Eye (tissue), 1 donor: Measurements from ENCODE around the gene ZBTB4.

Source experiments
- DNase-seq: peaks from one replicate; pipeline ENCODE4 v3.0.0-alpha.2; 2015

Gene ZBTB4

DNA sequence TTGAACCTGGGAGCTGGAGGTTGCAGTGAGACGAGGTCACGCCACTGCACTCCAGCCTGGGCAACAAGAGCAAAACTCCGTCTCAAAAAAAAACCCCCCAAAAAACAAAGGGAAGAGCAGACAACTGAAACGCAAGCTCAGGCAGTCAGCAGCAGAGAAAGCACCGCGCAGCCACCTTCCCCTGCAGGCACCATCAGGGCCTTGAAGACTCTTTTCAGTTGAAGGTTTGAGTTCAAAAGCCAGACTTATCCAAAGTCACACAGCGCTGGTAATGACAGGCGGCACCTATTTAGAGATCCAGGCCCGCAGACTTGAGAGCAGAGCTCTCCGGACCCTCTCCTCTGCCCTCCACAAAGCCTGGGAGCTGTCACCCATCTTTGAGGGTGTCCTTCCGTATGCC is 11.1 kb downstream of the ZBTB4 start:
- DNase-seq, result no peak

- no peak for DNase-seq
Observed at GRCh38 chr17:7467498-7467897, 11.9 kb downstream of the ZBTB4 start.

DNA sequence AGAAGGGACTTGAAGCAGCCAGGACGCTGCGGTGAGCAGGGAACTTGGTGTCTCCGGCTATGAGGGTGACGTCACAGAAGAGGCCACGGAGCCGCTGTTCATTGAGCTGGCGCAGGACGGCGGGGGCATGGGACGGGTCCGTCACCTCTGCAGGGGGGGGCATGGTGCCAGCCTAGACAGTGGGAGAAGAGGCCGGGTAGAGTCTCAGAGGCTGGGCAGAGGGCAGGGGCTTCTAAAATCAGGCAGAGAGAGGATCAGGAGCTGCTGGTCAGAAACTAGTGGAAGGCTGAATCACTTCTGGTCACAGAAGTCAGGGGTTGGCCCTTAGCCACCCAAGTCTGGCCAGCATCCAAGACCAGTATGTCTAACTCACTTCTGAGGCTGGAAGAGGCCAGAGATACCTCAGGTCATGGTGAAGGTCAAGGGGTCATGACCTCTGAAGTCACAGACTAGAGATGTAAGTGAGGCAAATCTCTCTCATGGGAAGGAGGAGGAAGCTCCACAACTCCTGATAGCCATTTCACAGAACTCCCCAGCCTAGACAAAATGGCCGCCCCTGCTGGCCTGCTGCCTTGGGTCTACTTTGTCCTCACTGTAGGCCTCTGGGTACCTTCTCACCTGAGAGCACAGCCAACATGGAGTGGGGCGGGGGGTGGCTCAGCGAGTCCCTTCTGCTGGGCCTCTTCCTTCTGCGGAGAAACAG is 12.6 kb downstream of the ZBTB4 start:
- no peak for DNase-seq

GRCh38 chr17:7466318-7466638 is 13.2 kb downstream of the ZBTB4 start:
- DNase-seq, result no peak

GRCh38 chr17:7465597-7466275 is 13.7 kb downstream of the ZBTB4 start:
- no peak for DNase-seq

DNA sequence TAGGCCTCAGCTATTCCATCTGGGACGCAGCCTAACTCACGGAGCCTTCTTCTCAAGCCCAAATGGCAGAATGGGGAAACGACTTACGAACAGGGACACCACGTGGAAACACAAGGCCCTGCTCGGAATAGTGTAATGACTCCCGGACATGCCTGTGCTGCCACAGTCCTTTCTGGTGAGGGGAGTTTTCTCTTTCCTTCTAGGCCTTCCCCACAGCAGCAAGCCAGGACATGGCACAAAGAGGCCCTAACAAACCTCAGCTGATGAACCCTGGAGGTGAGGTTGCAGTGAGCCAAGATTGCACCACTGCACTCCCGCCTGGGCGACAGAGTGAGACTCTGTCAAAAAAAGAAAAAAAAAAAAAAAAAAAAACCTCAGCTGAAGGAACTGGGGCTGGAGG is 15.3 kb downstream of the ZBTB4 start:
- DNase-seq, result no peak

GRCh38 chr17:7463372-7463846 is 16.0 kb downstream of the ZBTB4 start:
- DNase-seq, result no peak

DNA sequence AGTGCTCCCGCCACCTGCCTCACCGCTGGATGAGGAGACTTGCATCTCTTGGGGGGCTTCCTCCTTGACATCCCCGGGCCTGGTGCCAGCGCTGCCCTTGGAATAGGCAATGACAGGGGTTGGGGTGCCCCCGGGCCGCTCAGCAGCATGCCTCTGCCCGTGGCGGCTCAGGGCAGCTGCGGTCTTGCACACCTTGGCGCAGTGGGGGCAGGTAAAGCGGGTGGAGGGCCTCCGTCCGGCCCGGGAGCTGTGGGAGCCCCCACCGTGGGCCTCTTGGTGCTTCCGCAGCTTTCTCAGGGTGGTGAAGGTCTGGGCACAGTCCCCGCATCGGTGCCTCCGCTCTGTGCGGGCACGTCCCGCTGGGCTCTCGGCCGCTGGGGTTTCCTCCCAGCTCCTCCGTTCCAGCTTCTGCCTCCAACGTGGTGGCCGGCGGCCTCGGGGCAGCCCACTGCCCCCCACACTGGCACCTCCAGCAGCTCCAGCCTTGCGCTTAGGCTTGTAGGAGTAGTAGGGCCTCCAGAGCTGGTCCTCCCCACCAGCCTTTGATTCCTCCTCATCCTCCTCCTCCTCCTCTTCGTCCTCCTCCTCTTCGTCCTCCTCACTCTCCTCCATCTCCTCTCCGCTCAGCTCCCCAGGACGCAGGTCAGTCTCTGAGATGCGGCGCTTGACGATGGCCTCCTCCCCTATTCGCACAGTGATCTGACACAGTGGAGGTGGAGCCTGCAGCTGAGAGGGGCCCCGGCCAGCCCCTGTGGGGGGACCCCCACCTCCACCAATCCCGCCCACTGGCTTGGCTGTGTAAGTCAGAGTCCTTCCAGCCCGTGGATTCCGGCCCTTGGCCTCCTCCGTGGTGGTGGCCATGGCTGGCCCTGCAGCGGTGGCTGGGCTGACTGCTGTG is 16.7 kb downstream of the ZBTB4 start:
- no peak for DNase-seq

- DNase-seq, result no peak
Observed at GRCh38 chr17:7460850-7461660, 18.4 kb downstream of the ZBTB4 start.

GRCh38 chr17:7459961-7460545 is 19.4 kb downstream of the ZBTB4 start:
- no peak for DNase-seq

- DNase-seq, result no peak
Observed at GRCh38 chr17:7448461-7448860, 31.0 kb downstream of the ZBTB4 start.

DNA sequence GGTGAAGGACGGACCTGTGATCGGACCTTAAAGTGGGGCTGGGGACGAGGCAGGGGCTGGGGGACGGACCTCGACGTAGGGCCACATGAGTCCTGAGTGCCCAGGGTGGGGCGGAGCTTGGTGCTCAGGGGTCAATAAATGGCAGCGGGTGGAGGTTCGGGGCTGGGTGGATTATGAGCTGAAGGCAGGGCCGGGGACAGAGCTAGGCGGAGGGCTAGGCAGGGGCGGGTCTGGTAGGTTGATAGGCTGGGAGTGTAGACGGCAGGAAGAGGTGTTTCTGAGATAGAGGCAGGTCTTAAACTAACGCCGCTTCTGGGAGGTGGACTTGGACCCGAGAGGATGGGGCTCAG is 33.8 kb downstream of the ZBTB4 start:
- DNase-seq, result no peak

DNA sequence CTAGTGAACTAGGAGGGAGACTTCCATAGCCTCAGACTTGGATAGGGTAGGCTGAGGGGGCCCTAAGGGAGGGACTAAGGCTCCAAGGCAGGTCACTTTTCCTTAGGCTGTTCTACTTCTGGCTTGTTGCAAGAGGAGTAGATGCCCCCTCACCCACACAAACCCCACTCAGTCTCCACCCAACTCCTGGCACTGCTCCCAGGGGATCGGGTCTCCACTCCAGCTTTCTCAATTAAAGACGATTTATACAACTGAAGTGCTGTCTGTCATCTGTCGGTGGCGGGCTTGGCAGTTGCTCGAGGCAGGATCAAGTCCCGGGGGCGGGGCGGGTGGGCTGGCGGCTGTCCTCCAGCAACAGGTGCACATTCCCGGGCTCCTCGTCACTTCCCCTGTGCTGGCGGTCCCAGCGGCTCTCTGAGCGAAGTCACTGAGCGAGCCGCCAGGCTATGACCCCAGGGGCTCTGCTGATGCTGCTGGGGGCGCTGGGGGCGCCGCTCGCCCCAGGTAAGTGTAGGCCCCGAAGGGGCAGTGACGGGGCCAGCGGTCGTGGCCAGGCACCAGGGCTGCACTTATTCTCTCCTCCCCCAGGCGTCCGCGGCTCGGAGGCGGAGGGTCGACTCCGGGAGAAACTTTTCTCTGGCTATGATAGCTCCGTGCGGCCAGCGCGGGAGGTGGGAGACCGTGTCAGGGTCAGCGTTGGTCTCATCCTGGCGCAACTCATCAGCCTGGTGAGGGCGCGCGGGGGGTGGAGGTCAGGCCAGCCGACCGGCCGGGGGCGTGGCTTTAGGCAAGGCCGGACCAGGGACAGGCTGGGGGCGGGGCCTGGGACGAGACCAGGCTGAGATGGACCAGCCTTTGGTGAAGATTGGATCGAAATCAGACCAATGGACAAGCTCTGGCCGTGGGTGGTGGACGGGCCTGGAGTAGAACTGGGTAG is 34.5 kb downstream of the ZBTB4 start, which contains the start of gene CHRNB1:
Gene CHRNB1 (plus strand): TSS at position 380 of the 937 bp plus-strand sequence. CDS start 67 bp downstream, at position 447.
- peak; percentile 80 for DNase-seq

GRCh38 chr17:7443499-7444485 is 35.6 kb downstream of the ZBTB4 start:
- DNase-seq, result no peak

- no peak for DNase-seq
Observed at GRCh38 chr17:7442142-7442541, 37.3 kb downstream of the ZBTB4 start.

DNA sequence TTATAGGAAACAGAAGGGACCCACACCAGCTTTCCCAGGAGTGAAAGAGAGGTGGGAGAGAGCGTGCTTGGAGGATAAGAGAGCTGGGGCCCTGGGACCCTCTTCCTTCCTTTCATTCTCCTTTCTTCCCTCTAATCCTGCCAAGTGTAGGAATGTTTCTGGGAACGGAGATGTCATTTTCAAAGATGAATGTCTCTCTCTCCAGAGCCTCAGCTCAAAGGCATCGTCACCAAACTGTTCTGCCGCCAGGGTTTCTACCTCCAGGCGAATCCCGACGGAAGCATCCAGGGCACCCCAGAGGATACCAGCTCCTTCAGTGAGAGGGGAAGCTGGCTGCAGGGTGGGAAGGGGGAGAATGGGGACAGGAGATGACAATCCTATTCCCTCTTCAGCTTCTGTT is 38.2 kb downstream of the ZBTB4 start:
- DNase-seq, result no peak

DNA sequence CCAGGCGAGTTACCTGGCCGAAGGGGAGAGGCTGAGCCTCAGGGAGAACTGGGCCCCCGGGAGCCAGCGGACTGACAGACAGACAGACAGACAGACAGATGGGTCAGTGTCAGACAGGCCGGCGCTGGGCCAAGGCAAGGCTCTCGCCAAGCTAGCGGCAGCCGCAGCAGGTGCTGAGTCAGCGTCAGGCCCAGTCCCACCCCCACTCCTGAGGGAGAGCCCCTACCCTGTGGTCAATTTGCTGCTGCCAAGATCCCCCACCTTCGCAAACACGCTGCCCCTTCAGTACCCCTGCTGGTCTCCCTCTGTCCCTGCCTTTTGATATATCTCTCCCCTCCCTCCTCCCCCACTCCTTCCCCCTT is 38.6 kb downstream of the ZBTB4 start:
- DNase-seq, result no peak

DNA sequence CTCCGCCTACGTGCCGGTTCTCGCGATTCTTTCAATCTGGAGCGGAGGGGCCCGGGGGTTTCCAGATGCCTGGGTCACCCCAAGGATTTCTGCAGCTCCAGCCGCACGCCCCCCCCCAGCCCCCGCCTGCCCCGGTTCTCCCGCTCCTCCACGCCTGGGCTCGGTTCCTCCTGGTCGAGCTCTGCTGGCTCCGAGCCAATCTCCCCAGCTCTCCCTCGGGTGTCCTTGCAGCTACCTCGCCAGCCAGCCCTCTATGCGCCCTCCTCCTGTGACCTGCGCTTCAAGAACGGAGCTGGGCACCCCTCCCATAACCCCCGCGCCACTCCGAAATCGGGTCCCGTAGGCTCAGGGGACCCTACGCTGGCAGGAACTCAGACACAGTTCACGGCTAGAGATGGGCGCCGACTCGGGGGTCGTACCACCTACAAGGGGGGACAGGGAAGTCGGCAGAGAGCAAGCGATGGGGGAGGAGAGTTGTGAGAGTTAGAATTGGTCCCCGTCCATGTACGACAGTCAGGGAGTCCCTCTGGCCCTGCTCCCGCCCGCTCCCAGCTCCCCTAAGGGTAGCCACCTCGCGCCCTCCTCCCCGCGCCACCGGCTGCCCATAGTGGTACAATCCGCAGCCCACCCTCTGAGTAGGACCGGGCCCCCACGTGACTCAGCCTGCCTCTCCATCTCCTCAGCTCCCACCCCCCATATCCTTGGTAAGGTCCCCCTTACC is 39.2 kb downstream of the ZBTB4 start:
- peak; percentile 93 for DNase-seq

DNA sequence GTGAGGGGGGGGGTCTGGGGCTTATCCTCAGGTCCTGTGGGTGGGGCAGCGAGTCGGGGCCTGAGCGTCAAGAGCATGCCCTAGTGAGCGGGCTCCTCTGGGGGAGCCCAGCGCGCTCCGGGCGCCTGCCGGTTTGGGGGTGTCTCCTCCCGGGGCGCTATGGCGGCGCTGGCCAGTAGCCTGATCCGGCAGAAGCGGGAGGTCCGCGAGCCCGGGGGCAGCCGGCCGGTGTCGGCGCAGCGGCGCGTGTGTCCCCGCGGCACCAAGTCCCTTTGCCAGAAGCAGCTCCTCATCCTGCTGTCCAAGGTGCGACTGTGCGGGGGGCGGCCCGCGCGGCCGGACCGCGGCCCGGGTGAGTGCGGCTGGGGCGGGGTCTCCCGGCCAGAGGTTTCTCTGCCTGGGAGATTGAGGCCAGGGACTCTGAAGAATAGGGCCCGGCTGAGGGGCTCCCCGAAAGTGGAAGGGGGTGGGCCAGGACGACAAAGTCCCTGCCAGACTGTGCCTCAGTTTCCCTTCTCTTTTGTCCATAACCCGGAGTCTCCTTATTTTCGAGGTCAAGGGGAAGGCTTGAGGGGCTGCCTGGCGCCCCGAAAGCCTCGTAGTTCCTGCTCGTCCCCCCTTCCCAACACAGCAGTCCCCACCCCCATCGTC is 39.8 kb downstream of the ZBTB4 start, which contains the start of gene FGF11:
Gene FGF11 (plus strand): TSS at position 51 of the 651 bp plus-strand sequence. CDS start 109 bp downstream, at position 160.
- DNase-seq, result peak; percentile 35
